IMR-90 (cell line): ENCODE measurements around the gene TRNT1. TPM values are rescaled to one million over a fixed set of nuclear protein-coding genes. Genes with fewer than 3 reads are reported as not detected.

Experiments used
- ATAC-seq: fragments of 200-7000 bp; cut with Tn5 transposase; 2 replicates; pipeline ENCODE4 v1.9.1; 2020; ENCODE audit warnings: low read depth, mild to moderate bottlenecking, moderate library complexity
- BruUV-seq: library from RNA; stranded (reverse); fragments of 400-500 nt; replicated peaks from 2 replicates; lab custom pipeline; 2021; lab: Mats Ljungman, UMichigan
- CTCF ChIA-PET: fragments of 300-600 bp; formaldehyde crosslinking; extraction: SDS; loops from one replicate; lab custom pipeline; 2021; ENCODE audit warnings: antibody characterized with exemption; lab: Yijun Ruan, JAX
- POLR2A ChIA-PET: fragments of 300-600 bp; sonication (Branson Sonifier 250); formaldehyde crosslinking; loops from one replicate; lab custom pipeline; 2022; ENCODE audit warnings: antibody characterized with exemption; ENCODE audit not compliant: unreplicated experiment; lab: Charles Lee
- DNase-seq: peaks from one replicate; pipeline ENCODE4 v3.0.0; 2013
- H2AFZ ChIP-seq: replicated peaks from 2 replicates; pipeline ENCODE3; 2013; ENCODE audit warnings: low read length, mild to moderate bottlenecking; ENCODE audit not compliant: poor library complexity
- H2AK5ac ChIP-seq: 2 replicates; pipeline ENCODE4 v1.6.1; 2013; ENCODE audit warnings: low read depth, low read length, inconsistent platforms
- H2AK9ac ChIP-seq: replicated peaks from 2 replicates; pipeline ENCODE3; 2013; ENCODE audit warnings: mild to moderate bottlenecking, low read depth, low read length, moderate library complexity; ENCODE audit not compliant: poor library complexity
- H2BK120ac ChIP-seq: 2 replicates; pipeline ENCODE4 v1.6.1; 2013; ENCODE audit warnings: low read depth, low read length, inconsistent platforms
- H2BK15ac ChIP-seq: 3 replicates; pipeline ENCODE4 v1.6.1; 2013; ENCODE audit warnings: low read depth, low read length, inconsistent platforms
- H2BK20ac ChIP-seq: 2 replicates; pipeline ENCODE4 v1.6.1; 2013; ENCODE audit warnings: low read depth, mild to moderate bottlenecking, inconsistent platforms, low read length, moderate library complexity
- H2BK5ac ChIP-seq: 2 replicates; pipeline ENCODE4 v1.6.1; 2013; ENCODE audit warnings: mild to moderate bottlenecking, low read depth, low read length, inconsistent platforms; ENCODE audit not compliant: poor library complexity, severe bottlenecking
- H3K14ac ChIP-seq: replicated peaks from 2 replicates; pipeline ENCODE4 v1.6.1; 2013; ENCODE audit warnings: low read depth, low read length, inconsistent platforms
- H3K18ac ChIP-seq: 2 replicates; pipeline ENCODE4 v1.6.1; 2013; ENCODE audit warnings: low read depth, low read length, control low read depth
- H3K23ac ChIP-seq: 2 replicates; pipeline ENCODE4 v1.6.1; 2013; ENCODE audit warnings: low read depth, low read length, inconsistent platforms
- H3K27ac ChIP-seq: 2 replicates; pipeline ENCODE4 v1.5.1; 2013; ENCODE audit warnings: mild to moderate bottlenecking, control low read depth, low read length; ENCODE audit not compliant: insufficient read depth
- H3K27me3 ChIP-seq: 2 replicates; pipeline ENCODE4 v1.6.1; 2013; ENCODE audit warnings: low read length; ENCODE audit not compliant: control insufficient read depth, insufficient read depth
- H3K36me3 ChIP-seq: 2 replicates; pipeline ENCODE4 v1.6.1; 2013; ENCODE audit warnings: low read length, mixed read lengths; ENCODE audit not compliant: control insufficient read depth, insufficient read depth
- H3K4ac ChIP-seq: 2 replicates; pipeline ENCODE4 v1.6.1; 2013; ENCODE audit warnings: low read depth, low read length, inconsistent platforms
- H3K4me1 ChIP-seq: 2 replicates; pipeline ENCODE4 v1.6.1; 2013; ENCODE audit warnings: low read length, mixed read lengths; ENCODE audit not compliant: control insufficient read depth, insufficient read depth
- H3K4me2 ChIP-seq: 2 replicates; pipeline ENCODE4 v1.6.1; 2013; ENCODE audit warnings: low read depth, mild to moderate bottlenecking, control low read depth, low read length, moderate library complexity
- H3K4me3 ChIP-seq: 2 replicates; pipeline ENCODE4 v1.5.1; 2013; ENCODE audit warnings: low read depth, mild to moderate bottlenecking, control low read depth, low read length, moderate library complexity; ENCODE audit not compliant: insufficient read depth
- H3K56ac ChIP-seq: 2 replicates; pipeline ENCODE4 v1.6.1; 2013; ENCODE audit warnings: low read length, inconsistent platforms; ENCODE audit not compliant: insufficient read depth; ENCODE audit errors: extremely low read depth
- H3K79me1 ChIP-seq, 2 experiments: 2 replicates each; pipeline ENCODE4 v1.6.1; 2013; ENCODE audit warnings: low read length in 2 of 2, inconsistent platforms in 1 of 2, low read depth in 1 of 2
- H3K9ac ChIP-seq: 2 replicates; pipeline ENCODE4 v1.6.1; 2013; ENCODE audit warnings: low read depth, low read length, control low read depth
- H3K9me1 ChIP-seq: 2 replicates; pipeline ENCODE4 v1.6.1; 2013; ENCODE audit warnings: low read length, inconsistent platforms; ENCODE audit not compliant: insufficient read depth
- H3K9me3 ChIP-seq: 2 replicates; pipeline ENCODE4 v1.6.1; 2013; ENCODE audit warnings: low read length; ENCODE audit not compliant: control insufficient read depth, insufficient read depth
- H4K20me1 ChIP-seq: 2 replicates; pipeline ENCODE4 v1.6.1; 2013; ENCODE audit warnings: low read length, inconsistent platforms; ENCODE audit not compliant: insufficient read depth
- H4K5ac ChIP-seq: 2 replicates; pipeline ENCODE4 v1.6.1; 2013; ENCODE audit warnings: mild to moderate bottlenecking, low read depth, low read length, control low read depth
- H4K8ac ChIP-seq, 2 experiments: 2 replicates each; pipeline ENCODE4 v1.6.1; 2013; ENCODE audit warnings: low read depth in 2 of 2, low read length in 2 of 2, control low read depth in 1 of 2, inconsistent platforms in 1 of 2
- H4K91ac ChIP-seq: 2 replicates; pipeline ENCODE4 v1.6.1; 2013; ENCODE audit warnings: low read depth, low read length, inconsistent platforms; ENCODE audit not compliant: insufficient read depth
- BHLHE40 ChIP-seq: fragments of 150-350 bp; IDR thresholded peaks from 2 replicates; pipeline ENCODE4 v1.6.1; 2016; ENCODE audit warnings: mild to moderate bottlenecking, low read depth, low read length
- POLR2A ChIP-seq: IDR thresholded peaks from 2 replicates; pipeline ENCODE4 v1.6.1; 2012; ENCODE audit warnings: mild to moderate bottlenecking, low read depth, low read length
- RAD21 ChIP-seq: IDR thresholded peaks from 2 replicates; pipeline ENCODE4 v1.6.1; 2012; ENCODE audit warnings: low read length, improper control_type of control experiment
- RCOR1 ChIP-seq: IDR thresholded peaks from 2 replicates; pipeline ENCODE4 v1.6.1; 2012; ENCODE audit warnings: mild to moderate bottlenecking, low read length, improper control_type of control experiment; ENCODE audit not compliant: insufficient replicate concordance
- RFX5 ChIP-seq: IDR thresholded peaks from 2 replicates; pipeline ENCODE4 v1.8.0; 2012; ENCODE audit warnings: low read depth, mild to moderate bottlenecking, low read length, moderate library complexity
- SMC3 ChIP-seq: fragments of 150-350 bp; IDR thresholded peaks from 2 replicates; pipeline ENCODE4 v1.6.1; 2016; ENCODE audit warnings: low read depth, mild to moderate bottlenecking, antibody characterized with exemption, low read length, moderate library complexity
- WGBS, 2 experiments: methylation state at CpG; one replicate each; pipeline versions ENCODE4 v1.1.5 to v1.1.7; 2013; ENCODE audit warnings: missing lambda C conversion rate in 2 of 2; ENCODE audit not compliant: insufficient read length in 1 of 2; ENCODE audit errors: extremely low coverage in 2 of 2; 5-methylcytosine and 5-hydroxymethylcytosine counted together
- dilution Hi-C: fragments of 300-500 bp; cut with HindIII; formaldehyde crosslinking; loops from one replicate; pipeline ENCODE4 v1.14.3; 2018; ENCODE audit warnings: low sequenced_read_pairs; ENCODE audit not compliant: unreplicated experiment
- in situ Hi-C: fragments of 300-500 bp; cut with MboI; formaldehyde crosslinking; loops from 3 replicates; pipeline ENCODE4 v1.14.3; 2019; ENCODE audit warnings: low sequenced_read_pairs, inconsistent platforms, mixed read lengths
- intact Hi-C: fragments of 100-400 bp; cut with micrococcal nuclease; formaldehyde crosslinking; loops from 2 replicates; pipeline ENCODE4 v1.10.0; 2022
- polyA plus RNA-seq, 3 experiments: library from polyadenylated mRNA; depleted of rRNA; stranded (reverse); fragments of >200 nt; gene quantifications; 2 replicates each; pipeline ENCODE4 v1.2.3, GENCODE V29; 2012; ENCODE audit warnings: low replicate concordance in 1 of 3
- total RNA-seq: library from RNA; depleted of rRNA; stranded (reverse); fragments of >200 nt; gene quantifications from 2 replicates; pipeline ENCODE4 v1.2.3, GENCODE V29; 2012
- TF ChIP-seq, protein P1 (sequence below): fragments of 150-350 bp; IDR thresholded peaks from 2 replicates; pipeline ENCODE4 v1.6.1; 2016; ENCODE audit warnings: low read depth, mild to moderate bottlenecking, low read length, moderate library complexity, borderline replicate concordance
- TF ChIP-seq, protein P2 (sequence below): conservative IDR thresholded peaks from 2 replicates; pipeline ENCODE4 v1.5.1; 2012; ENCODE audit warnings: mild to moderate bottlenecking, low read depth, low read length, improper control_type of control experiment

TRNT1 gene
- total and polyA plus RNA-seq, 2 of the 4 experiments (the other 2 are of a cell fraction) = 11.8 to 12.3 TPM

DNA sequence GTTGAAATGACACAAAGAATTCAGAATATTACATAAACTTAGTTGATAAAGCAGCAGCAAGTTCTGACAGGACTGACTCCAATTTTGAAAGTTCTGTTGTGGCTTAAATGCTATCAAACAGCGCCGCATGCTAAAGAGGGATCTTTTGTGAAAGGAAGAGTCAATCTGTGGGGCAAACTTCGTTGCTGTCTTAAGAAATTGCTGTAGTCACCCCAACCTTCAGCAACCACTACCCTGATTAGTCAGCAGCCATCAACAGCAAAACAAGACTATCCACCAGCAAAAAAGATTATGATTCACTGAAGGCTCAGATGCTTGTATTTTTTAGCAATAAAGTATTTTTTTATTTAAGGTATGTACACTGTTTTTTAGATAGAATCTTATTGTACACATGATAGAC lies 38.5 kb downstream of the TRNT1 start:
- H2AK5ac ChIP-seq = no peak overlapping the region
- no peak overlapping the region for H2BK20ac ChIP-seq
- no CpG with 5 or more reads among the region's 3 CpGs for WGBS, 2 experiments
- no peaks in the 10 kb centered on the region for H4K20me1 ChIP-seq
- H3K9ac ChIP-seq = no peak overlapping the region
- ChIA-PET CTCF (no interaction called here), POLR2A (no interaction called here)
- H3K27me3 ChIP-seq = no peaks in the 10 kb centered on the region
- H4K91ac ChIP-seq = no peak overlapping the region
- H3K4me2 ChIP-seq = no peak overlapping the region
- no peaks in the 10 kb centered on the region for H3K9me1 ChIP-seq
- intact Hi-C loops (no loop called here), in situ Hi-C loops (no loop called here), dilution Hi-C loops (no loop called here)
- no peak overlapping the region for H3K18ac ChIP-seq
- no peak overlapping the region for H3K56ac ChIP-seq
- no TSS peak for BruUV-seq
- no peak overlapping the region for H4K8ac ChIP-seq
- H3K4me1 ChIP-seq = no peaks in the 10 kb centered on the region
- TF ChIP-seq BHLHE40 (no peak), RAD21 (no peak), SMC3 (no peak), POLR2A (no peak), RCOR1 (no peak), RFX5 (no peak)
- TF ChIP-seq, protein P1, sequence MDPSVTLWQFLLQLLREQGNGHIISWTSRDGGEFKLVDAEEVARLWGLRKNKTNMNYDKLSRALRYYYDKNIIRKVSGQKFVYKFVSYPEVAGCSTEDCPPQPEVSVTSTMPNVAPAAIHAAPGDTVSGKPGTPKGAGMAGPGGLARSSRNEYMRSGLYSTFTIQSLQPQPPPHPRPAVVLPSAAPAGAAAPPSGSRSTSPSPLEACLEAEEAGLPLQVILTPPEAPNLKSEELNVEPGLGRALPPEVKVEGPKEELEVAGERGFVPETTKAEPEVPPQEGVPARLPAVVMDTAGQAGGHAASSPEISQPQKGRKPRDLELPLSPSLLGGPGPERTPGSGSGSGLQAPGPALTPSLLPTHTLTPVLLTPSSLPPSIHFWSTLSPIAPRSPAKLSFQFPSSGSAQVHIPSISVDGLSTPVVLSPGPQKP = no peak
- TF ChIP-seq, protein P2, sequence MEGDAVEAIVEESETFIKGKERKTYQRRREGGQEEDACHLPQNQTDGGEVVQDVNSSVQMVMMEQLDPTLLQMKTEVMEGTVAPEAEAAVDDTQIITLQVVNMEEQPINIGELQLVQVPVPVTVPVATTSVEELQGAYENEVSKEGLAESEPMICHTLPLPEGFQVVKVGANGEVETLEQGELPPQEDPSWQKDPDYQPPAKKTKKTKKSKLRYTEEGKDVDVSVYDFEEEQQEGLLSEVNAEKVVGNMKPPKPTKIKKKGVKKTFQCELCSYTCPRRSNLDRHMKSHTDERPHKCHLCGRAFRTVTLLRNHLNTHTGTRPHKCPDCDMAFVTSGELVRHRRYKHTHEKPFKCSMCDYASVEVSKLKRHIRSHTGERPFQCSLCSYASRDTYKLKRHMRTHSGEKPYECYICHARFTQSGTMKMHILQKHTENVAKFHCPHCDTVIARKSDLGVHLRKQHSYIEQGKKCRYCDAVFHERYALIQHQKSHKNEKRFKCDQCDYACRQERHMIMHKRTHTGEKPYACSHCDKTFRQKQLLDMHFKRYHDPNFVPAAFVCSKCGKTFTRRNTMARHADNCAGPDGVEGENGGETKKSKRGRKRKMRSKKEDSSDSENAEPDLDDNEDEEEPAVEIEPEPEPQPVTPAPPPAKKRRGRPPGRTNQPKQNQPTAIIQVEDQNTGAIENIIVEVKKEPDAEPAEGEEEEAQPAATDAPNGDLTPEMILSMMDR = no peak
- no peak overlapping the region for H4K5ac ChIP-seq
- no peak overlapping the region for H3K23ac ChIP-seq
- H3K4me3 ChIP-seq = no peak overlapping the region
- no peaks in the 10 kb centered on the region for H3K9me3 ChIP-seq
- no peak overlapping the region for H2BK120ac ChIP-seq
- no peak overlapping the region for H2BK15ac ChIP-seq
- no peak overlapping the region for H3K27ac ChIP-seq
- no peak overlapping the region for H2AK9ac ChIP-seq
- no peak overlapping the region for H2AFZ ChIP-seq
- H2BK5ac ChIP-seq = no peak overlapping the region
- no peak overlapping the region for H3K4ac ChIP-seq
- H3K79me1 ChIP-seq = peaks cover 0 to 2% of the 10 kb centered on the region in 2 experiments; a peak in 1 of 4 replicates
- peaks cover 15% of the 10 kb centered on the region for H3K36me3 ChIP-seq
- DNase-seq = no peak
- no peak overlapping the region for H3K14ac ChIP-seq
- no peak for ATAC-seq
